ENCODE data around the gene MRPS2. TPM values are rescaled to one million over a fixed set of nuclear protein-coding genes. Genes with fewer than 3 reads are reported as not detected.

MRPS2 gene
- total and polyA plus RNA-seq, 10 of the 15 experiments (the other 5 are each of a cell fraction or from before 2014, with no cell fraction given): 3.3 to 103 (median 69.5) TPM

DNA sequence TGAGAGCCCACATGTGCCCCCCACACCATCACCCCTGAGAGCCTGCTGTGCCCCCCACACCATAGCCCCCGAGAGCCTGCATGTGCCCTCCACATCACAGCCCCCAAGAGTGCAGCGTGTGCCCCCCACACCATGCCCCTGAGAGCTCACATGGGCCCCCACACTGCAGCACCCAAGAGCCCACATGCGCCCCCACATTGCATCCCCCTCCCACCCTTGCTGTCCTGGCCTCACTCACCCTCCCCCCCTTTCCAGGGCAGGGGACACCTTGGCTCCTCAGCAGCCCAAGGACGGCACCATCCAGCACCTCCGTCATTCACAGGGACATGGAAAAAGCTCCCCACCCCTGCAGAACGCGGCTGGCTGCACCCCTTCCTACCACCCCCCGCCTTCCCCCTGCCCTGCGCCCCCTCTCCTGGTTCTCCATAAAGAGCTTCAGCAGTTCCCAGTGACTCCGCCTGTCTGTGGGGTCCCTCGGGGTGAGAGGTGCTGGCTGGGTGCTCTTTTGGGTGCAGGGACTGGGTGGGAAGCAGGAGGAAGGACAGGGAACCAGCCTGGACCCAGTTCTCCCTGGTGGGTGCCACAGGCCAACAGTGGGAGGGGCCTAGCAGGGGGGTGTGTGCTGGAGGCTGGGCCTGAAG lies 25.7 kb downstream of the MRPS2 start:
- 26% methylated on average over 6 of the region's 11 CpGs for WGBS (ENCODE audit: insufficient coverage, insufficient replicate concordance, low lambda C conversion rate, missing lambda C conversion rate)
- H3K9ac ChIP-seq (ENCODE audit: control insufficient read depth, insufficient read depth, low read length): no peak overlapping the region
- POLR2A ChIA-PET: no interaction called here
- no peak overlapping the region for H3K4me2 ChIP-seq (ENCODE audit: control insufficient read depth, insufficient read depth)
- no TSS peak for BruUV-seq (replicated peaks)
- no peaks in the 10 kb centered on the region for H3K4me1 ChIP-seq (ENCODE audit: control insufficient read depth, insufficient read depth, low read length)
- ATAC-seq (no peak), FAIRE-seq (no peak), DNase-seq (ENCODE audit: low read depth, low spot score) (no peak)
- RAD21 ChIA-PET (ENCODE audit: unreplicated experiment): no interaction called here
- H3K36me3 ChIP-seq (ENCODE audit: control insufficient read depth in 2 of 2, insufficient read depth in 2 of 2, low read length in 1 of 2): no peaks in the 10 kb centered on the region
- intact Hi-C loops (cut with micrococcal nuclease; ENCODE audit: unreplicated experiment): no loop called here
- H2AFZ ChIP-seq (ENCODE audit: control insufficient read depth, low read depth, low read length): no peak overlapping the region
- CTCF ChIA-PET: no interaction called here
- H3K27me3 ChIP-seq (replicated peaks in 1 of 2; ENCODE audit: control insufficient read depth in 2 of 2, insufficient read depth in 2 of 2, low read length in 1 of 2): peaks cover 0 to 1% of the 10 kb centered on the region in 2 experiments; a peak in 1 of 4 replicates
- in situ Hi-C loops (cut with MboI): no loop called here
- no peak overlapping the region for H3K27ac ChIP-seq (ENCODE audit: control insufficient read depth, insufficient read depth)
- SMC1A ChIA-PET (ENCODE audit: uncharacterized antibody, unreplicated experiment): no interaction called here
- H3K4me3 ChIP-seq: no peak overlapping the region
- no peaks in the 10 kb centered on the region for H4K20me1 ChIP-seq (ENCODE audit: control insufficient read depth, insufficient read depth)
- no peaks in the 10 kb centered on the region for H3K9me3 ChIP-seq (replicated peaks; ENCODE audit: control insufficient read depth, insufficient read depth, low read length)
- no peaks in the 10 kb centered on the region for H3K79me2 ChIP-seq (ENCODE audit: control insufficient read depth, insufficient read depth, low read length)
- TF ChIP-seq E2F4 (IDR thresholded peaks at IDR 0.05; ENCODE audit: low read depth, low read length): no peak
- TF ChIP-seq BMI1 (IDR thresholded peaks at IDR 0.05; ENCODE audit: borderline replicate concordance): no peak
- no peak for TF ChIP-seq ZZZ3 (IDR thresholded peaks at IDR 0.05; ENCODE audit: control insufficient read depth, insufficient read length, low read depth)
- TF ChIP-seq, protein P1, sequence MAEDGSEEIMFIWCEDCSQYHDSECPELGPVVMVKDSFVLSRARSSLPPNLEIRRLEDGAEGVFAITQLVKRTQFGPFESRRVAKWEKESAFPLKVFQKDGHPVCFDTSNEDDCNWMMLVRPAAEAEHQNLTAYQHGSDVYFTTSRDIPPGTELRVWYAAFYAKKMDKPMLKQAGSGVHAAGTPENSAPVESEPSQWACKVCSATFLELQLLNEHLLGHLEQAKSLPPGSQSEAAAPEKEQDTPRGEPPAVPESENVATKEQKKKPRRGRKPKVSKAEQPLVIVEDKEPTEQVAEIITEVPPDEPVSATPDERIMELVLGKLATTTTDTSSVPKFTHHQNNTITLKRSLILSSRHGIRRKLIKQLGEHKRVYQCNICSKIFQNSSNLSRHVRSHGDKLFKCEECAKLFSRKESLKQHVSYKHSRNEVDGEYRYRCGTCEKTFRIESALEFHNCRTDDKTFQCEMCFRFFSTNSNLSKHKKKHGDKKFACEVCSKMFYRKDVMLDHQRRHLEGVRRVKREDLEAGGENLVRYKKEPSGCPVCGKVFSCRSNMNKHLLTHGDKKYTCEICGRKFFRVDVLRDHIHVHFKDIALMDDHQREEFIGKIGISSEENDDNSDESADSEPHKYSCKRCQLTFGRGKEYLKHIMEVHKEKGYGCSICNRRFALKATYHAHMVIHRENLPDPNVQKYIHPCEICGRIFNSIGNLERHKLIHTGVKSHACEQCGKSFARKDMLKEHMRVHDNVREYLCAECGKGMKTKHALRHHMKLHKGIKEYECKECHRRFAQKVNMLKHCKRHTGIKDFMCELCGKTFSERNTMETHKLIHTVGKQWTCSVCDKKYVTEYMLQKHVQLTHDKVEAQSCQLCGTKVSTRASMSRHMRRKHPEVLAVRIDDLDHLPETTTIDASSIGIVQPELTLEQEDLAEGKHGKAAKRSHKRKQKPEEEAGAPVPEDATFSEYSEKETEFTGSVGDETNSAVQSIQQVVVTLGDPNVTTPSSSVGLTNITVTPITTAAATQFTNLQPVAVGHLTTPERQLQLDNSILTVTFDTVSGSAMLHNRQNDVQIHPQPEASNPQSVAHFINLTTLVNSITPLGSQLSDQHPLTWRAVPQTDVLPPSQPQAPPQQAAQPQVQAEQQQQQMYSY (CRISPR knock-in tag; IDR thresholded peaks at IDR 0.05): no peak
- TF ChIP-seq, protein P2, sequence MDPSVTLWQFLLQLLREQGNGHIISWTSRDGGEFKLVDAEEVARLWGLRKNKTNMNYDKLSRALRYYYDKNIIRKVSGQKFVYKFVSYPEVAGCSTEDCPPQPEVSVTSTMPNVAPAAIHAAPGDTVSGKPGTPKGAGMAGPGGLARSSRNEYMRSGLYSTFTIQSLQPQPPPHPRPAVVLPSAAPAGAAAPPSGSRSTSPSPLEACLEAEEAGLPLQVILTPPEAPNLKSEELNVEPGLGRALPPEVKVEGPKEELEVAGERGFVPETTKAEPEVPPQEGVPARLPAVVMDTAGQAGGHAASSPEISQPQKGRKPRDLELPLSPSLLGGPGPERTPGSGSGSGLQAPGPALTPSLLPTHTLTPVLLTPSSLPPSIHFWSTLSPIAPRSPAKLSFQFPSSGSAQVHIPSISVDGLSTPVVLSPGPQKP (IDR thresholded peaks at IDR 0.05; ENCODE audit: low read depth, low read length): no peak
- no peak for TF ChIP-seq BCLAF1 (IDR thresholded peaks at IDR 0.05)
- TF ChIP-seq CEBPB (IDR thresholded peaks at IDR 0.05; ENCODE audit: borderline replicate concordance in 1 of 2, low read depth in 2 of 2, low read length in 2 of 2): no peak
- no peak for TF ChIP-seq CREM (IDR thresholded peaks at IDR 0.05; ENCODE audit: low read depth)
- TF ChIP-seq, protein P3, sequence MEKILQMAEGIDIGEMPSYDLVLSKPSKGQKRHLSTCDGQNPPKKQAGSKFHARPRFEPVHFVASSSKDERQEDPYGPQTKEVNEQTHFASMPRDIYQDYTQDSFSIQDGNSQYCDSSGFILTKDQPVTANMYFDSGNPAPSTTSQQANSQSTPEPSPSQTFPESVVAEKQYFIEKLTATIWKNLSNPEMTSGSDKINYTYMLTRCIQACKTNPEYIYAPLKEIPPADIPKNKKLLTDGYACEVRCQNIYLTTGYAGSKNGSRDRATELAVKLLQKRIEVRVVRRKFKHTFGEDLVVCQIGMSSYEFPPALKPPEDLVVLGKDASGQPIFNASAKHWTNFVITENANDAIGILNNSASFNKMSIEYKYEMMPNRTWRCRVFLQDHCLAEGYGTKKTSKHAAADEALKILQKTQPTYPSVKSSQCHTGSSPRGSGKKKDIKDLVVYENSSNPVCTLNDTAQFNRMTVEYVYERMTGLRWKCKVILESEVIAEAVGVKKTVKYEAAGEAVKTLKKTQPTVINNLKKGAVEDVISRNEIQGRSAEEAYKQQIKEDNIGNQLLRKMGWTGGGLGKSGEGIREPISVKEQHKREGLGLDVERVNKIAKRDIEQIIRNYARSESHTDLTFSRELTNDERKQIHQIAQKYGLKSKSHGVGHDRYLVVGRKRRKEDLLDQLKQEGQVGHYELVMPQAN (conservative IDR thresholded peaks at IDR 0.05): no peak
- TF ChIP-seq MEF2B (IDR thresholded peaks at IDR 0.05; ENCODE audit: partially characterized antibody, poor library complexity, severe bottlenecking): no peak
- TF ChIP-seq JUNB (IDR thresholded peaks at IDR 0.05): no peak
- TF ChIP-seq SMAD5 (IDR thresholded peaks at IDR 0.05; ENCODE audit: low read depth): no peak
- TF ChIP-seq MEF2A (IDR thresholded peaks at IDR 0.05; ENCODE audit: insufficient read depth, low read depth, low read length): no peak

Measured in GM12878 (cell line).